Tibial nerve (tissue), 4 donors: ENCODE measurements around the gene HOXA5.

Experiments
- CTCF ChIP-seq, 5 experiments: fragments of 200-600 bp in 3 of 5; fragments of 450-650 bp in 2 of 5; sonication (generic) in 3 of 5; IDR thresholded peaks; one replicate each; pipeline ENCODE4 v1.5.1; 2016 to 2019; ENCODE audit warnings: antibody characterized with exemption in 5 of 5, mild to moderate bottlenecking in 3 of 5, moderate library complexity in 2 of 5
- EP300 ChIP-seq, 2 donors: sonication (generic); formaldehyde crosslinking; IDR thresholded peaks; one replicate each; pipeline ENCODE4 v1.6.1; 2017; ENCODE audit warnings: antibody characterized with exemption in 2 of 2, mild to moderate bottlenecking in 1 of 2
- POLR2A ChIP-seq, 2 donors: fragments of 450-650 bp; IDR thresholded peaks; one replicate each; pipeline ENCODE4 v1.6.1; 2017; ENCODE audit warnings: antibody characterized with exemption in 2 of 2, mild to moderate bottlenecking in 2 of 2, moderate library complexity in 2 of 2

GRCh38 chr7:27138985-27139333 lies 4.5 kb downstream of the HOXA5 start:
- TF ChIP-seq CTCF (IDR thresholded peaks at IDR 0.05) (no peak), POLR2A (IDR thresholded peaks at IDR 0.05) (no peak), EP300 (IDR thresholded peaks at IDR 0.05) (no peak)
